ENCODE measurements around the gene PIM2.
A peak's percentile ranks its signal among the peaks of the same experiment; 100 is the strongest.

DNA sequence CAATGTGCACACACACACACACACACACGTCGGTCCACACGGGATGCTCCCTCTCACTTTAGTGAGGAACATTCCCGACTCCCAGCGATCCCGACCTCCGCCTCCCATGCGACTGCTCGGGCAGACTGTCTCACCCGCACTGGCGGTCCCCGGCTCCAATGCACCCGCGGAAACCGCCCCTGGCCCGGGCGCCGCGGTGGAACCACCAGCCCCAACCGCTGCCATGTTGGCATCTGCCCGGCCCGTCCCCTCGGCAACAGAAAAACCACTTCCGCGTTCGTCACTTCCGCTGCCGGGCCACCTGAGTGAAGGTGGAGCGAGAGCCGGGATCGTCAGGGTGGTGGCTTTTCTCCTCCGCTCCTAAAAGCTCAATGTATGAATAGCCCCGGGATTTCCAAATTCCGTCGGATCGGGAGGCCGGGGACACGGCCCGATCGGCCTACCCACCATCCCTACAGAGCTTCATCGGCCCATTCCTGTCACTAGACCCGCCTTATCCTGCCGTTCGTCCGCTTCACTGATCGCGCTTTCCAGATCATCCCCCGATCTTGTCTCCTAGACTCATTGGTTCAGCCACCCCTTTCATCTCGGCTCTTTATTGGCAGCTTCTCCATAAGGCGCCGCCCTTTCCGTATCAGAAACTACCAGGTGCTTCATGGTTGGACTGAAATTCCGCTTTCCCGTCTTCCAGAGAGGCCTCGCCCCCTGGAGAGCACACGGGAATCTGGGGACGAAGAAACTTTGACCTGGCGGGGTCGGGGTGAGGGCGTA, 7.2 kb downstream of the PIM2 start, which contains the start of gene SLC35A2:
- TF ChIP-seq POLR2AphosphoS5 (IDR thresholded peaks at IDR 0.05; ENCODE audit: low read depth, low read length) (peak; percentile 74), TAF1 (IDR thresholded peaks at IDR 0.05; ENCODE audit: borderline replicate concordance, insufficient read depth, low read length) (peak; percentile 61; the same call in 1 of the 2 replicates)

Measured in PFSK-1 (cell line).